ENCODE measurements around the gene PRRG2. TPM values are rescaled to one million over a fixed set of nuclear protein-coding genes. Genes with fewer than 3 reads are reported as not detected.

Gene PRRG2
- total and polyA plus RNA-seq, 2 of the 13 experiments (the other 11 are each of a cell fraction or from before 2014, with no cell fraction given): 0.66 to 0.82 TPM

DNA sequence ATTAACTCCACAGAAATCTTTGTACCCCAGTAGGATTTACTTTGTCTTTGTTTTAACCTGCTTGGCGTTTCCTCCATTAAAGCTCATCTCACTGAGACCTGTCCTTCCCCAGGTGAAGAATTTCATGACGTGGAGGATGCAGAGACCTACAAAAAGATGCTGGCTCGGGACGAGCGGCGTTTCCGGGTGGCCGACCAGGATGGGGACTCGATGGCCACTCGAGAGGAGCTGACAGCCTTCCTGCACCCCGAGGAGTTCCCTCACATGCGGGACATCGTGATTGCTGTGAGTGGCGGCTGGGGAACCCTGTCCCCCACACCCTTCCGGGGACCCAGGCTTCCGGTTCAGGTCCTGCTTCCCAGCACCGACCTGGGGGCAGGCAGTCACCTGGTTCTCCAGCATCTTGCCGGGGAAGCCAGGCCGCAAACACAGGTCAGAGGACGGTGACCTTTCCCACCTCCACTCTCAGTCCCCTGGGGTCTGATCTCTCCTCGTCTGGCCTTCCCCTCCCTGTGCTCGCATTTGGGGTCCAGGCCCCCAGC is 44.1 kb upstream of the PRRG2 start (continued):
- TF ChIP-seq, protein P1, sequence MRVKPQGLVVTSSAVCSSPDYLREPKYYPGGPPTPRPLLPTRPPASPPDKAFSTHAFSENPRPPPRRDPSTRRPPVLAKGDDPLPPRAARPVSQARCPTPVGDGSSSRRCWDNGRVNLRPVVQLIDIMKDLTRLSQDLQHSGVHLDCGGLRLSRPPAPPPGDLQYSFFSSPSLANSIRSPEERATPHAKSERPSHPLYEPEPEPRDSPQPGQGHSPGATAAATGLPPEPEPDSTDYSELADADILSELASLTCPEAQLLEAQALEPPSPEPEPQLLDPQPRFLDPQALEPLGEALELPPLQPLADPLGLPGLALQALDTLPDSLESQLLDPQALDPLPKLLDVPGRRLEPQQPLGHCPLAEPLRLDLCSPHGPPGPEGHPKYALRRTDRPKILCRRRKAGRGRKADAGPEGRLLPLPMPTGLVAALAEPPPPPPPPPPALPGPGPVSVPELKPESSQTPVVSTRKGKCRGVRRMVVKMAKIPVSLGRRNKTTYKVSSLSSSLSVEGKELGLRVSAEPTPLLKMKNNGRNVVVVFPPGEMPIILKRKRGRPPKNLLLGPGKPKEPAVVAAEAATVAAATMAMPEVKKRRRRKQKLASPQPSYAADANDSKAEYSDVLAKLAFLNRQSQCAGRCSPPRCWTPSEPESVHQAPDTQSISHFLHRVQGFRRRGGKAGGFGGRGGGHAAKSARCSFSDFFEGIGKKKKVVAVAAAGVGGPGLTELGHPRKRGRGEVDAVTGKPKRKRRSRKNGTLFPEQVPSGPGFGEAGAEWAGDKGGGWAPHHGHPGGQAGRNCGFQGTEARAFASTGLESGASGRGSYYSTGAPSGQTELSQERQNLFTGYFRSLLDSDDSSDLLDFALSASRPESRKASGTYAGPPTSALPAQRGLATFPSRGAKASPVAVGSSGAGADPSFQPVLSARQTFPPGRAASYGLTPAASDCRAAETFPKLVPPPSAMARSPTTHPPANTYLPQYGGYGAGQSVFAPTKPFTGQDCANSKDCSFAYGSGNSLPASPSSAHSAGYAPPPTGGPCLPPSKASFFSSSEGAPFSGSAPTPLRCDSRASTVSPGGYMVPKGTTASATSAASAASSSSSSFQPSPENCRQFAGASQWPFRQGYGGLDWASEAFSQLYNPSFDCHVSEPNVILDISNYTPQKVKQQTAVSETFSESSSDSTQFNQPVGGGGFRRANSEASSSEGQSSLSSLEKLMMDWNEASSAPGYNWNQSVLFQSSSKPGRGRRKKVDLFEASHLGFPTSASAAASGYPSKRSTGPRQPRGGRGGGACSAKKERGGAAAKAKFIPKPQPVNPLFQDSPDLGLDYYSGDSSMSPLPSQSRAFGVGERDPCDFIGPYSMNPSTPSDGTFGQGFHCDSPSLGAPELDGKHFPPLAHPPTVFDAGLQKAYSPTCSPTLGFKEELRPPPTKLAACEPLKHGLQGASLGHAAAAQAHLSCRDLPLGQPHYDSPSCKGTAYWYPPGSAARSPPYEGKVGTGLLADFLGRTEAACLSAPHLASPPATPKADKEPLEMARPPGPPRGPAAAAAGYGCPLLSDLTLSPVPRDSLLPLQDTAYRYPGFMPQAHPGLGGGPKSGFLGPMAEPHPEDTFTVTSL (CRISPR knock-in tag; IDR thresholded peaks at IDR 0.05; ENCODE audit: borderline replicate concordance): no peak

DNA sequence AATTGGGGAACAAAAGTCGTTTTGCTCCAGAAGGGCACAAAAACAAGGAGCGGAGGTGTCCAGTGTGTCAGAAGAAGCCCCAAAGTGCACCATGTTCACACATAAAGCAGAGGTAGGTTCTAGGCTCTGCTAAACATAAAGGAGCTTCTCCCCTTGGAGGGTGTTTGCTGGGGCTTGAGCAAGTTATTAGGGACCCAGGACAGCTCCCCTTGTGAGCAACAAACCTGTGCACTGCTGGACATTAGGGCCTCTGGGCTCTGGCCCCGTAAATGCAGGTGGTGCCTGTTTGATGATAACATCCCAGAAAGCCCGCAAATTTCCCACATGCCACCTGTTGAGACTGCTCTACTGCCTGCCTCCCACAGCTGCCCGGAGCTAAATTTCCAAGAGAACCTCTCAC is 42.5 kb upstream of the PRRG2 start:
- no peak overlapping the region for H2AFZ ChIP-seq (ENCODE audit: low read length)
- H3K36me3 ChIP-seq (replicated peaks in 1 of 2; ENCODE audit: control insufficient read depth in 1 of 2, insufficient read depth in 2 of 2, low read length in 2 of 2): peaks cover 8 to 30% of the 10 kb centered on the region in 2 experiments
- no TSS peak for BruUV-seq (replicated peaks)
- FAIRE-seq (no peak), DNase-seq (ENCODE audit: low spot score) (no peak), ATAC-seq (no peak)
- H3K27me3 ChIP-seq (ENCODE audit: control insufficient read depth in 1 of 2, insufficient read depth in 2 of 2, low read length in 2 of 2): no peaks in the 10 kb centered on the region
- no peaks in the 10 kb centered on the region for H3K4me1 ChIP-seq (ENCODE audit: insufficient read depth, low read length)
- 83% methylated on average over 3 of the region's 5 CpGs for WGBS (ENCODE audit: low lambda C conversion rate)
- in situ Hi-C loops (cut with HindIII; ENCODE audit: extremely low pct_ligation_motif_present, low pct_unique_long_range_greater_than_20kb): no loop called here
- no peaks in the 10 kb centered on the region for H3K79me2 ChIP-seq (ENCODE audit: insufficient read depth, low read length)
- H3K4me2 ChIP-seq (ENCODE audit: low read depth, low read length): no peak overlapping the region
- no peak overlapping the region for H3K9ac ChIP-seq (ENCODE audit: insufficient read depth, low read depth, low read length)
- CTCF ChIA-PET (ENCODE audit: low intra/inter-chr PET ratio, low total read pairs): interaction anchor here (1.2 kb wide), 1 partner anchor 36 kb away, joined by 3 read pairs; no protein-coding TSS in a partner anchor
- POLR2A ChIA-PET: interaction anchor here (0.6 to 0.9 kb wide), 2 partner anchors 26 to 32 kb away, joined by 3 to 4 read pairs; partner anchors contain the start of gene FCGRT
- intact Hi-C loops (cut with micrococcal nuclease; ENCODE audit: unreplicated experiment): no loop called here
- no peaks in the 10 kb centered on the region for H3K9me3 ChIP-seq (ENCODE audit: low read length)
- no peaks in the 10 kb centered on the region for H4K20me1 ChIP-seq (ENCODE audit: insufficient read depth, low read length)
- H3K27ac ChIP-seq (ENCODE audit: extremely low read length, insufficient read depth, low read length): no peak overlapping the region
- H3K4me3 ChIP-seq (replicated peaks in 1 of 3; ENCODE audit: insufficient read depth in 1 of 3, low read depth in 2 of 3, low read length in 3 of 3): no peak overlapping the region
- TF ChIP-seq GPN1 (CRISPR knock-in tag; IDR thresholded peaks at IDR 0.05; ENCODE audit: borderline replicate concordance): no peak
- TF ChIP-seq ZC3H4 (CRISPR knock-in tag; IDR thresholded peaks at IDR 0.05; ENCODE audit: borderline replicate concordance): no peak
- TF ChIP-seq ZNF557 (CRISPR knock-in tag; IDR thresholded peaks at IDR 0.05): no peak
- TF ChIP-seq, protein P2, sequence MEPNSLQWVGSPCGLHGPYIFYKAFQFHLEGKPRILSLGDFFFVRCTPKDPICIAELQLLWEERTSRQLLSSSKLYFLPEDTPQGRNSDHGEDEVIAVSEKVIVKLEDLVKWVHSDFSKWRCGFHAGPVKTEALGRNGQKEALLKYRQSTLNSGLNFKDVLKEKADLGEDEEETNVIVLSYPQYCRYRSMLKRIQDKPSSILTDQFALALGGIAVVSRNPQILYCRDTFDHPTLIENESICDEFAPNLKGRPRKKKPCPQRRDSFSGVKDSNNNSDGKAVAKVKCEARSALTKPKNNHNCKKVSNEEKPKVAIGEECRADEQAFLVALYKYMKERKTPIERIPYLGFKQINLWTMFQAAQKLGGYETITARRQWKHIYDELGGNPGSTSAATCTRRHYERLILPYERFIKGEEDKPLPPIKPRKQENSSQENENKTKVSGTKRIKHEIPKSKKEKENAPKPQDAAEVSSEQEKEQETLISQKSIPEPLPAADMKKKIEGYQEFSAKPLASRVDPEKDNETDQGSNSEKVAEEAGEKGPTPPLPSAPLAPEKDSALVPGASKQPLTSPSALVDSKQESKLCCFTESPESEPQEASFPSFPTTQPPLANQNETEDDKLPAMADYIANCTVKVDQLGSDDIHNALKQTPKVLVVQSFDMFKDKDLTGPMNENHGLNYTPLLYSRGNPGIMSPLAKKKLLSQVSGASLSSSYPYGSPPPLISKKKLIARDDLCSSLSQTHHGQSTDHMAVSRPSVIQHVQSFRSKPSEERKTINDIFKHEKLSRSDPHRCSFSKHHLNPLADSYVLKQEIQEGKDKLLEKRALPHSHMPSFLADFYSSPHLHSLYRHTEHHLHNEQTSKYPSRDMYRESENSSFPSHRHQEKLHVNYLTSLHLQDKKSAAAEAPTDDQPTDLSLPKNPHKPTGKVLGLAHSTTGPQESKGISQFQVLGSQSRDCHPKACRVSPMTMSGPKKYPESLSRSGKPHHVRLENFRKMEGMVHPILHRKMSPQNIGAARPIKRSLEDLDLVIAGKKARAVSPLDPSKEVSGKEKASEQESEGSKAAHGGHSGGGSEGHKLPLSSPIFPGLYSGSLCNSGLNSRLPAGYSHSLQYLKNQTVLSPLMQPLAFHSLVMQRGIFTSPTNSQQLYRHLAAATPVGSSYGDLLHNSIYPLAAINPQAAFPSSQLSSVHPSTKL (CRISPR knock-in tag; IDR thresholded peaks at IDR 0.05): no peak
- TF ChIP-seq STAT5B (CRISPR knock-in tag; IDR thresholded peaks at IDR 0.05): no peak
- no peak for TF ChIP-seq DNMT1 (CRISPR knock-in tag; IDR thresholded peaks at IDR 0.05)
- TF ChIP-seq, protein P3, sequence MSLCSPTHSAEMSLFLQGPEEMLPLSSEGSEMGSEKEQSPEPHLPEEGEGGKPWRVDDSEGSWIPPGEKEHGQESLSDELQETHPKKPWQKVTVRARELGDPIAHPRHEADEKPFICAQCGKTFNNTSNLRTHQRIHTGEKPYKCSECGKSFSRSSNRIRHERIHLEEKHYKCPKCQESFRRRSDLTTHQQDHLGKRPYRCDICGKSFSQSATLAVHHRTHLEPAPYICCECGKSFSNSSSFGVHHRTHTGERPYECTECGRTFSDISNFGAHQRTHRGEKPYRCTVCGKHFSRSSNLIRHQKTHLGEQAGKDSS (CRISPR knock-in tag; IDR thresholded peaks at IDR 0.05; ENCODE audit: borderline replicate concordance, low read depth): no peak
- no peak for TF ChIP-seq ZKSCAN1 (IDR thresholded peaks at IDR 0.05; ENCODE audit: low read length)
- TF ChIP-seq, protein P4, sequence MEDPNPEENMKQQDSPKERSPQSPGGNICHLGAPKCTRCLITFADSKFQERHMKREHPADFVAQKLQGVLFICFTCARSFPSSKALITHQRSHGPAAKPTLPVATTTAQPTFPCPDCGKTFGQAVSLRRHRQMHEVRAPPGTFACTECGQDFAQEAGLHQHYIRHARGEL (CRISPR knock-in tag; IDR thresholded peaks at IDR 0.05): no peak

All from HepG2 (cell line).